GM19035 (cell line): ENCODE measurements around the gene SFMBT1.
A peak's percentile ranks its signal among the peaks of the same experiment; 100 is the strongest.

Source experiments
- ATAC-seq: cut with Tn5 transposase; IDR thresholded peaks from one replicate; pipeline ENCODE4 v1.9.1; 2021; ENCODE audit not compliant: unreplicated experiment

Gene SFMBT1

DNA sequence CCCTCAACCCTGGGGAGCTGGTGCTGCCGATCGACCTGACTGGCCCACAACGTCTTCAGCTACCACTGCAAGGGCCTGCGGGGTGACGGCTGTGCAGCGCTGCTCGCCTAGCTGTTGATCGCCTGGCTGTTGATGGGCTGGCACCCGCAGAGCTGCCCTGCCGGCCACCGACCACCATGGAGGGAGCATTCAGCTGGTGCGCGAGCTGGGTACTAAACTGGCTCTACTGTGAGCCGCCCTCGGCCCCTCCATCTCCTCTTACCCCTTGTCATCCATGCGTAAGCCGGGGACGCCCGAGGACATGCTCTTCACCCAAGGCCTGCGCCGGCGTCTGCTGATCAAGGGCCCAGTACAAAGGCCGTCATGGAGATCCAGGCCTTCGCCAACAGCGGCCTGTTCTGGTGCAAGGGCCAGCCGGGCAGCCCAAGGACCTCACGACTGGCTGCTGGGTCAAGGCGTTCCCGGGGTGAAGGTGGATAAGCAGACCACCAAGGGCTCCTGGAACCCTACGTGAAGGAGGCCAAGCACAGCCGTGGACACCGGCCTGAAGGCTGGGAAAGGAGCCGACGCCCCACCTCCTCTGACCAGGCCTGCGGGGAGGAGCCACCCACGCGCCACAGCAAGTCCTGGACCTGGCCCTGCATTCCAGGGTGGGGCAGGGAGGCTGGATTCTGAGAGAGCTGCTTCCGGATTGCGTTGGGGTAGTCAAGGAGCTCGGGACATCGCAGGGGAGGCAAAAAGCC is 46.9 kb downstream of the SFMBT1 start:
- no peak for ATAC-seq

DNA sequence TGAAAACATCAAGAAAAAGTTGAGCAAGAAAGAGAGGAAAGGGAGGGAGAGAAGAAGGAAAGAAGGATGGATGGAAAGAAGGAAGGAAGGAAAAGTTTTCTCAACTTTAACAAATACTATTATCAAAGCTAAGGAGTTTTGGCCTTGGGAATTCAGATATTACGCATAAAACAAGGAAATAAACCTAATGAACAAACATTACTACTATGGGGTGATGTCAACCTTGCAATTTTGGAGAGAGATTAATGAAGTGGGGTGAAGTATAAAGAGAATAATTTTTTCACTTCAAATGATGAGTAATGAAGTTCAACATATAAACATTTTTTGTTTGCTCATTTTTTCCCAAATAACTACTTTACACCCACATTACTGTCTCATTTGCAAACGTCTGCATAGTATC is 55.2 kb downstream of the SFMBT1 start:
- ATAC-seq = no peak

DNA sequence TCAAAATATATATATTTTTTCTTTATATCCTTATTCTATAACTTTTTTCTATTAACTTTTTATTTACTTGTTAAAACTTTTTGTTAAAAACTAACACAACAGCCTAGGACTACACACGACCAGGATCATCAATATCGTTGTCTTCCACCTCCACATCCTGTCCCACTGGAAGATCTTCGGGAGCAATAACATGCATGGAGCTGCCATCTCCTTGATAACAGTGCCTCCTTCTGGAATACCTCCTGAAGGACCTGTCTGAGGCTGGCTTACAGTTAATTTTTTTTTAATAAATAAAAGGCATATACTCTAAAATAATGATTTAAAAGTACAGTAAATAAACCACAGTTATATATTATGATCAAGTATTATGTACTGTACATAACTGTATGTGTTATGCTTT is 58.9 kb downstream of the SFMBT1 start:
- no peak for ATAC-seq

DNA sequence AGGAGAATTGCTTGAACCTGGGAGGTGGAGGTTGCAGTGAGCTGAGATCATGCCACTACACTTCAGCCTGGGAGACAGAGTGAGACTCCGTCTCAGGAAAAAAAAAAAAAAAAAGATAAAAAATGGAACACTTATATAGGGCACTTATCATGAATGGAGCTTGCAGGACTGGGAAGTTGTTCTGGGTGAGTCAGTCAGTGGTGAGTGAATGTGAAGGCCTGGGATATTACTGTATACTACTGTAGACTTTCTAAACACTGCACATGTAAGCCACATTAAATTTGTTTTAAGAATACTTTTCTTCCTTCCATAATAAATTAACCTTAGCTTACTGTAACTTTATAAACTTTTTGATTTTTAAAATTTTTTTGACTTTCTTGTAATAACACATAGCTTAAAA is 59.8 kb downstream of the SFMBT1 start:
- ATAC-seq = no peak

DNA sequence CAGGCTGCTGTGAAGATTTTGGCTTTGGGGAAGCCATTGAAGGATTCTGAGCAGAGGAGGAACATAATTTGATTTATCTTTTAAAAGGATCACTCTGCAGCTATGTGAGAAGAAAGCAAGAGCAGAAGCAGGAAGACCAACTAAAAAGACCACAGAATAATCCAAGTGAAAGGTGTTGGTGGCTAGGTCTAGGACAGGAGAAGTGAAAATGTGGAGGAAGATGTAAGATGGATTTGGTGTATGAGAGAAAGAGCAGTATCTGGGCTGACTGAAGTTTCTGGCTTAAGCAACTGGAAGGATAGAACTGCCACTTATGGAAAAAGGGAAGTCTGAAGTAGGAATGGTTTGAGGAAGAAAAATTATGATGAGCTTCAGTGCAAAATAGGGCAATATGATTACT is 62.0 kb downstream of the SFMBT1 start:
- peak; percentile 28 for ATAC-seq

DNA sequence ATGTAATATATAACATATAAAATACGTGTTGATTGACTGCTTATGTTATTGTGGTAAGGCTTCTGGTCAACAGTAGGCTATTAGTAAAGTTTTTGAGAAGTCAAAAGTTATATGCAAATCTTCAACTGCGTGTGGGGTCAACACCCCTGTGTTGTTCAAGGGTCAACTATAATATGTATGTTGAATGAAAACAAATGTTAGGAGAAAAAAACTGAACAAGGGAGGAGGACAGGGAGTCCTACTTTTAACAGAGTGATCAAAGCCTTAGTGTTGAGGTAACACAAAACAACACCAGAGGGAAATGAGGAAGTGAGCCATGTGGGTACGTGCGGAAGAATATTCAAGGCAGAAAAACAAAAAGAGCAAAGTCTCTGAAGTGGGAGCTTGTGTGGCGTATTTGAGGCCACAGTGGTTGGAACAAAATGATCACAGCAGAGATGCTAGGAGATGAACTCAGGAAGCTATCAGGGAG is 62.5 kb downstream of the SFMBT1 start:
- peak; percentile 90 for ATAC-seq

DNA sequence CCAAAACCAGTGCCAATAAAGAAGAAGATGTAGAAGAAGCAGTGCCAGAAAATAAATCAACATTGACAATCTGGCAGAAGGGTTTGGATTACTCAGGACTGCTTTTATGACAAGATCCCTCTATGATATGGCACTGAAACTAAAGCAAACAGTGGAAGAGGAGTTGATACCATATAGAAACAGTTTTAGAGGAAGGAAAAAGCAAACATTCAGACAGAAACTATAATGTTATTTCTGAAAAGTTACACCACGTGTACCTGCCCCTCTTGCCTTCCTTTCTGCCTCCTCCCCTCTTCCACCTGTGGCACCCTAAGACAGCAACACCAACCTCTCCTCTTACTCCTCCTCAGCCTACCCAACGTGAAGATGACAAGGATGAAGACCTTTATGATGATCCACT is 63.0 kb downstream of the SFMBT1 start:
- ATAC-seq = peak; percentile 32

DNA sequence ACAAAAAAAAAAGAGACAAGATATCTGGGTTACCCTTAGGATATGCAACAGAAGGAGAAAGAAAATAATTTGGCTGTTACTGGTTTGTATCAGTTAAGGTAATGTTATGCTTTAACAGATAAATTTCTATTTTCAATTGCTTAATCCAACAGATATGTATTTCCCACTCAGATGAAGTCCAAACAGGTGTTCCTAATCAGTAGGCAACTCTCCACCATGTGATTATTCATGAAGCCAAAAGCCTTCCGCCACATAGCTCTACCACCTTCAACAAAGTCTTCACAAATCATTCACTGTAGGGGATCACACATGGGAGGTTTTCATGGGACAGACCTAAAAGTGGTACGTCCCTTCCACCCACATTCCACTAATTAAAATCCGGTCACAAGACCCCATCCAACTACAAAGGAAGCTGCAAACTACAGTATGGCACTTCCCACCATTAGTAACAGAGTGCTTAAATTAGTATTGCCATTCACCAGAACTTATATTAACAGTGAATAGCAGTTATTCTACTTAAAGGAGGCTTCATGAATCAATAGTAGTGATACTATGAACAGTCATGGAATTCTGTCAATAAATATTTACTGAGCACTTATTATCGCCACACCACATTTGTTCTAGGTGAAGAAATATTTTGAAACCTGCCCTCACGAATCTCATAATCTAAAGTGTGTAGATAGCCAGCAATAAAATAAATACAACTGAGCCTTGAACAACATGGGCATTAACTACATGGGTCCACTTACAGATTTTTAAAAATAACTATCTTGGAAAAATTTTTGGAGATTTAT is 66.5 kb downstream of the SFMBT1 start:
- ATAC-seq = no peak

DNA sequence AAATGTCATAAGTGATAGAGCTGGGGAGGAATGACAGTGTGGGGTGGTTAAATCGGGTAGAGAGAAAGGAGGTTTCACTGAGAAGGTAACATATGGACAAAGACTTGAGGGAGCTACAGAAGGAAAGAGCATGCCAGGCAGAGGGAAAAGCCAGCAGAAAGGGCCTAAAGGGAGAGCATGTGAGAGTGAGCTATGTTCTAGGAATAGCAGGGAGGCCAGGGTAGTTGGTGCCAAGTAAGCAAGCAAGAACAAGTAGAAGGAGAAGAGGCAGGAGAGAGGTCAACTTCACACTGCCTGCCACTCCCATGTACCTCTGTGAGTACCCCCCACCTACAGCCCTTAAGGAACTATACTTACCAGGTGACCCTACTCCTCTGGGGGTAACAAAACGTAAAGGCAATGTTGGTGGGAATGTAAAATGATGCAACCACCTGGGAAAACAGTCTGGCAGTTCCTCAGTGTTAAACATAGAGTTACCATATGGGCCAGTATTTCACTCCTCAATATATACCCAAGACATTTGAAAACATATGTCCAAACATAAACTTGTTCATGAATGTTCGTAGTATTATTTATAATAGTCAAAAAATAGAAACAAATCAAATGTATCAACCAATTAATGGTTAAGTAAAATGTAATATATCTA is 67.6 kb downstream of the SFMBT1 start:
- ATAC-seq = no peak

DNA sequence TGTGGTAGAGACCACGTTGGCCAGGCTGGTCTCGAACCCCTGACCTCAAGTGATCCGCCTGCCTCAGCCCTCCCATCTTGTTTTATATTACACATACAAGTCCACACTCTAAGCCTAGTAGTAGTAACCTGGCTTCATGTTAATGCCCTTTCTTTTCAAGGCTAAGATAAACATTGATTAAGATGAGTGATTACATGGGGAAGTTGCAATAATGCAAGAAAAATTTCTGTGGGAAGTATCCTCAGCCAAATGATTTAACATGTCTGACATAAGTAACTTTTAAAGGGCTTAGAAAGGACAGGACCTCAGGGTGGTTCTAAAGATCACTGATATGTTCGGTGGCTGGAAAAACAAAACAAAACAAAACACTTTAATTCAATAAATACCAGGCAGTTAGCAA is 72.1 kb downstream of the SFMBT1 start:
- no peak for ATAC-seq

DNA sequence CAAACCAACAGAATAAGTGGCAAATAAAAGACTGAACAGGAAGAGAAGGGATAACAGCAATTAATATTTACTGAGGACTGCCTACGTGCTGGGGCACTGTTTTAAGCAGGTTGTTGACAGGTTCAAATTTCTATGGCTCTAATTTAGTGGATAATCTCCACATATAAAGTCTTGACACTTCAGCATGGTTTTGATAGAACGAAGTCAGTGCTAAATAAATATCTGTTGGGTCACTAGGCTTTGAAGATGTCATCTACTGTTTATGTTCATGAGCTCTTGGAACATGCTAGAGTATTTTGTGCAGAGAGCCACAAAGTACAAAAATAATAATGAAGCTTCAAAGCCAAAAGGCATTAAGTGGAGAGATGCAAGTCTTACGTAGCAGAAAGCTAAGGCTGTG is 74.0 kb downstream of the SFMBT1 start:
- no peak for ATAC-seq

DNA sequence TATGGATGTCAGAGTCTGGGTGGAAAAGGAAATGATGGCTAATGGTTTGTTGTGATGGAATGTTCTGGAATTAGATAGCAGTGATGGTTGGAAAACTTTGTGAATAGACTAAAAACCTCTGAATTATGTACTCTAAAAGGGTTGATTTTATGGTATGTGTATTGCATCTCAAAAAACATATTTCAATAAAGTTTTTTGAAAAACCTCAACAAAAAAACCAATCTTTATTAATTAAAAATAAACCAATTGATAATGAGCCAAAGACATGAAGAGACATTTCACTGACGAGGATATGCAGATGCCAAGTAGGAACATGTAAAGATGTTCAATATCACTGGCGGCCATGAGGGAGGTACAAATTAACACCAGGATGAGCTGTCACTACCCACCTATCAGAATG is 78.5 kb downstream of the SFMBT1 start:
- ATAC-seq = no peak

DNA sequence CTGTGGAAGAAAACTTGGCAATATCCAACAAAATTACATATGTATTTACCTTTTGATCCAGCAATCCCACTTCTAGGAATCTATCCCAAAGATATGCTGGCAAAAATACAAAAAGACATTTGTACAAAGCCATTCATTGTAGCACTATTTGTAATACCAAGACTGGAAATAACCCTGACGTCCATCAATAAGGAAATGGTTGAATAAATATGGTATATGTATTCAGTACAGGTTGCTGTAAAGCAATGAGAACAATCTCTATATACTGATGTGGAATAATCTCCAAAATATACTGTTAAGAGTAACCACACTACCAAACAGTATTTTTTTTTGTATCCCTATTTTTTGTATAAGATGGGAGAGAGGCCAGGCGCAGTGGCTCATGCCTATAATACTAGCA is 83.7 kb downstream of the SFMBT1 start:
- ATAC-seq = no peak

DNA sequence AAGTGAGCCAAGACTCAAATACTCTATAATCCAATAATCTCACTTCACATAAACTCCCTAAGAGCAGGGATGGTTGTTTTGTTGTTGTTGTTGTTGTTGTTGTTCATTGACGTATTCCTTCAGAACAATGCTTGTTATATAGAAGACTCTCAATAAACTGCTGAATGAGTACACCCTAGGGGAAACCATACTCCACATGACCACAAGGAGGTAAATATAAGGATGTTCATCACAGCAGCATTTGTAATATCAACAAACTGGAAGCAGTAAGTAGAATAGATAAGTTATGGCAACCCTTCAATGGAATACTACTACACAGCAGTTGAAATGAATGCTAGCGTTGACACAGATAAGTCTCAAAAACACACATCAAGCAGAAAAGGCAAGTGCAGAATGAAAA is 86.1 kb downstream of the SFMBT1 start:
- no peak for ATAC-seq

DNA sequence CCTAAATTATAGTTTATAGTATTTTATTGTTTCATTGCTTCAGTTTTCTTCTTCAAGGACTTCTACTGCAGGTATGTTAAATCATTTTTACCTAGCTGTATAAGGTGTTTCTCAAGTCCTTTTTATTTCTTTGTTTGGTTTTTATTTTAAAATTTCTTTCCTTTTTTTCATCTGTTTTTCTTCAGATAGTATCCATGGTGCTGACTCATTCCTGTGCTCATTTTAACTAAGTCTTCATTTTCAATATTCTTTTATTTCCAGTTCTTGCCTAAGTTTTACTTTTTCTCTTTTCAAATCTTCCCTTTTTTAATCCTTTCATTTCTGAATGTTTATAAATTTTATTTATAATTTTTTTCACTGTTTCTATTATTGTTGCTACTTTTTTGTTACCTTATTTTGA is 106.3 kb downstream of the SFMBT1 start:
- no peak for ATAC-seq

DNA sequence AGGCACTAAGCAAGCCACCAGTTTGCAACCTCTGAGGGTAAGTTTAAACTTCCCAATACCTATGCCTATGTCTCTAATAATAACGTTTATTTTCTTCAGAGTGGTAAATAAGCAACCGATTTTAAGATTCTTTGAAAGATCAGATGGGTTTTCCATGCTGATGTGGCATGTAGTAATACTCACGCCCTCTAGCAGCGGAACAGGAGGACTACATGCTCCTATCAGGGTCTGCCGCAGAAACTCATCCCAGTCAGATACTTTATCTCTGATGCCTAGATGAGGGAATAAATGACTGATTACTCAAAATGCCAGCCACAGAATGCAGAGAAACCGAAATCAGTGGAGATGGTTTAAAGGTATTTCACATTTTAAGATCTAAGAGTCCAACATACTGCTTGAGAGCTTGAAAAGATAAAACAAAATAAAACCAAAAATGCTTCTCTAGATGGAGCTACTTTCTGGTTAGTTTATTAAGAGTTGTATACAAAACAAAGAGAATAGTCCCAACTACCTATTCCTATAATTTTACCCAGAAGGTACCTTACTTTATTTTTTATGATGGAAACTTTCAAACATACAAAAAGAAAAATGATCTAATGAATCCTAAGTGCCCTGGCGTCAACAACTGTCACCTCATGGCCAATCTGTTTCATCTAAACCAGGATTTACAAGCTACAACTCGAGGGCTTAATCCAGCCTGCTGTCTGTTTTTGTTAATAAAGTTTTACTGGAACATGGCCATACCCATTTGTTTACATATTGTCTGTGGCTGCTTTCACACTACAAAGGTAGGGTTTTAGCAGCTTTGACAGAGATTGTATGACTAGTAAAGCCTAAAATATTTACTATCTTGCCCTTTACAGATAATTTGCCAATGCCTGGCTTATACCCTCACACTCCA is 111.0 kb downstream of the SFMBT1 start:
- ATAC-seq = peak; percentile 59

DNA sequence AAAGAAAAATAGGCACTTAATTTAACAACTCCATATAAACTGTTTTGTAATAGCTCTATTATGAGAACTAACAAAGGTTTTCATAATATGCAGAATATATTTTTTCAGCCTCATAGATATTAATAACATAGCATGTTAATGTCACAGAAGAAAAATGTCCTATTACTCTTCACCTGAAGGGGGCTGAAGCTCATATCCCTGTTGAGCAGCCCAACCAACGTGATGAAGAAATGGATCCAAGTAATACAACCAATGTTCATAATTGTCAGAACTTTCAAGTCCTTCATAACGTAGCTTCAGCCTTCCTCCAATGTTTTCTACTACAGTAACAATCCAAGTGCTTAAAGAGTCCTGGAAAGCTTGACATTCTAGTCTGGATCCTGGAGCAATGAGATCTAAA is 114.0 kb downstream of the SFMBT1 start:
- no peak for ATAC-seq

DNA sequence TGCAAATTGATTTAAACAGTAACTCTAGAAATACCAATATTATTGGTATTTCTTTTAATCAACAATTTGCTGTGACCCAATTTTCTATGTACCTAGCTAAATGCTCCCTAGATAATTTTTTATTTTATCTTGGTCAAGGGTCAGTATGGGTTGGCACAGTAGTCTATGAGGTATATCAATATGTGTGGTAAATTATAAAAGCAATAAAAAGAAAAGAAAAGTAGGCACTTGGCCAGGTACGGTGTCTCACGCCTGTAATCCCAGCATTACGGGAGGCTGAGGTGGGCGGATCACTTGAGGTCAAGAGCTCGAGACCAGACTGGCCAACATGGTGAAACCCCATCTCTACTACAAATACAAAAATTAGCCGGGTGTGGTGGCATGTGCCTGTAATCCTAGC is 114.5 kb downstream of the SFMBT1 start:
- no peak for ATAC-seq

DNA sequence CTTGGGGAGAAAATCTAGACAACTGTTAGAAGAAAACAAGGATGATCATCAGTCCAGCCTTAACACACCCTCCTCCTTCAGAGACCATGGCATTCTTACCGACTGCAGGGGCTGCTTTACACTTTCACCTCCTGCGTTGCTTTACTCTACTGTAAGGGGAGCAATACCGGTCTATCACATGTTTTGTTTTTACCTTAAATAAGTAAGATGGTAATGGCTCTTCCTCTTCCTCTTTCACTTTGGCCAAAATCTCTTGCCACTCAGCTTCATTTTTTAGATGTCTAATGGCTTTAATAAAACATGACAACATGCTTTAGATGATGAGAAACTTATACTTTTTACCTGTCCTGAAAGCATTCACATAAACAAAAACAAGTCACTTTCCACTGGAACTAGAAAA is 115.1 kb downstream of the SFMBT1 start:
- ATAC-seq = no peak

DNA sequence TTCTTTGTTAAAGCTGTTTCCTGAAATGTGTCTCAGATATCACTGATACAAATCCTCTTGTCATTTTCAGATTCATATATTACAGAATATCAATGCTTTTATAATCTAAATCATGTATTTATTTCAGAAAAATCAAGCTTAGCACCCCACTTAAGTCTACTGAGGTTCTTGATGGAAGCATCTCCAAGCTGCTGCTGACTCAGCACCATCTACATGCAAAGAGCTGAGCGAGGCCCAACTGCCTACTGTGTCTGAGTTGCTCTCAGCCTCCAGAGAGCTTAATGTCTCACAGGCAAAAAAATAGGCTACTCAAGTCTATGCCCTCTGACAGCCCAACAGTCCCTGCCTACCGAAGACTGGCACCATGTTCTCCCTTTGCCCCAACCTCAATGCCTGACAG is 119.3 kb downstream of the SFMBT1 start:
- ATAC-seq = no peak
